Colon (tissue), 2 donors: ENCODE measurements around the gene LGALS3BP.

ENCODE experiments used
- FAIRE-seq: peaks from 2 replicates; lab custom pipeline; 2012; peaks lifted over from hg19 to GRCh38; lab: Jason Lieb, UNC
- donor health status: control.
- donor health status: control.

LGALS3BP gene

GRCh38 chr17:78998311-78999055 lies 18.8 kb upstream of the LGALS3BP start:
- no peak for FAIRE-seq

GRCh38 chr17:78997881-78998280 lies 18.2 kb upstream of the LGALS3BP start:
- FAIRE-seq, result no peak

- FAIRE-seq, result no peak
These were observed 17.6 kb upstream of the LGALS3BP start for GRCh38 chr17:78997231-78997741.

DNA sequence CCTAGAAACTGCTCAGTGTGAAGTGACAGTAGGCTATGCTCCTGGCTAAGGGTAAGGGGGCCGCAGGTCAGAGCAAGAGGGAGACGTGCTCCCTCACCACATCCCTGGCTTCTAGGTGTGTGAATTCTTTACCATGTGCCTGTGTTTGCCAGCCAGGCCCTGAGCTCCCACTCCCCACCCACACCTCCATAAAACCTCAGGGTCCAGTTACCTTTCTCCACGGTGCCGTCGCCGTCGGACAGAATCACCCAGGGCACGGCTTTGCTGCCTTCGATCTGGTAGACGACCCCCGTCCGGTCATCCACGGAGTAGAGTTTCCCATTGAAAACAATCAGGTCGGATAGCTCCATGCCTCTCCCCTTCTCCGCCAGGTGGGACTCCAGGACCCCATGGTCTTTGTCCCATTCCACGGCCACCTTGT lies 17.1 kb upstream of the LGALS3BP start:
- no peak for FAIRE-seq

DNA sequence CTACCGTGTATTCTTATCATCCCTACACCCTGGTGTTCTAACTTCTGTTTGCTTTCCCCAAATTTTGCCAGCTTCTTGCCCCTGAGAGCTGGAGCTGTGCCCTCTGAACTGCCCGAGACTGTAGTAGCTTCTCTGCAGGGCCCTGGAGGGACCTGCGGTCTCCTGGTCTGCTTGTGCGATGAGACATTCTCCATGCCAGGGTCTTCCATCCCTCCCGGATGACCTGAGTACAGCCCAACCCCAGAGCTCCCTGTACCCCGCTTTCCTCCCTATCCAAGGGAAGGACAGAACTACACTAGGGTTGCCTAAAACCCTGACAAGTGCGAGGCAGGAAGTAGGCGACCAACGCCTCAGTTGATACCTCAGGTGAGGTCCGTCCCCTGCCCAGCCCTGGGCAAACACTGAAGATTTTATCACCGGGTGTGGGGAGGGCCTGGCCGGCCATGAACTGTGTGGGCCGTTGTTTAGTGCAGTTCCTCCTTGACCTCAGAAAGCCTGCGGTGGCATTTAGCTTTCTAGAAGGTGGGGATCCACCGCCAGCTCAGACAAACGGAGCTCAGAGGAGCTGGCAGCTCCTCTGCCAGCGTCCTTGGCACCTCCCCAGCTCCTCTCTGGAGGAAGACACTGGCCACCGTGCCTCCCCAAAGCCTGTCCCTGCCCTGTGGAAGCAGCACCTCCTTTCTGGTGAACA lies 16.2 kb upstream of the LGALS3BP start:
- FAIRE-seq, result no peak

DNA sequence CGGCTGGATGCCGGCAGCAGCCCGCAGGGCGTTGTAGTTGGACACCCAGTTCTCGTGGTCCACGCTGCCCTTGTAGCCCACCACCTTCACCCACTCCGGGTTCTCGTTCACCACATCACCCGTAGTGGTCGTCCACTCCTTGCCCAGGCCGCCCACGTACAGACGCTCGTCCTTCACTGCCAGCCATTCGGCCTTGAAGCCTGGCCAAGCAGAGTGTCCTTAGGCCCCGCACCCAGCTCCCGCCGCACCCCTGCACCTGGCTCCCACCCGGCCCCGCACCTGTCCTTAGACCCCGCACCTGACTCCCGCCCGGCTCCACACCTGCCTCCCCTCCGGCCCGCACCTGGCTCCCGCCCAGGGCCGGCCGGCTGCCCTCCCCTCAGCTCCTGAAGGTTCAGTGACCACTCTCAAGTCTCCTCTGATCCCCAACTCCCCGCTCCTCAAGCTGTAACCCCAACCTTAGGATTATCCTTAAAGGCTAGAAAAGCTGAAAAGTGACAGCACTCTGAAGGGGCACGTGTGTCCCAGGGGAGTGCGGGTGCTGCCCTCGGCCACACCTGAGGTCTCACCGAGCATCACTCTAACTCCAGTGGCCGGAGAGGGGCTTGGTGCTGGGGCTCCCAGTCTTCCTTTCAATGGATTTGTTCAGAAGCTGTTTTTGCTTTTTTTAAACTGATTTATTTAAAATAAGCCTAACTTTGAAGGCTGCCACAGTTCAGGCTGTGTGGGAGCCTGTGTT lies 15.5 kb upstream of the LGALS3BP start:
- no peak for FAIRE-seq

- no peak for FAIRE-seq
These were observed 14.4 kb upstream of the LGALS3BP start for GRCh38 chr17:78993981-78994671.

- no peak for FAIRE-seq
These were observed 13.7 kb upstream of the LGALS3BP start for GRCh38 chr17:78993241-78993956.

DNA sequence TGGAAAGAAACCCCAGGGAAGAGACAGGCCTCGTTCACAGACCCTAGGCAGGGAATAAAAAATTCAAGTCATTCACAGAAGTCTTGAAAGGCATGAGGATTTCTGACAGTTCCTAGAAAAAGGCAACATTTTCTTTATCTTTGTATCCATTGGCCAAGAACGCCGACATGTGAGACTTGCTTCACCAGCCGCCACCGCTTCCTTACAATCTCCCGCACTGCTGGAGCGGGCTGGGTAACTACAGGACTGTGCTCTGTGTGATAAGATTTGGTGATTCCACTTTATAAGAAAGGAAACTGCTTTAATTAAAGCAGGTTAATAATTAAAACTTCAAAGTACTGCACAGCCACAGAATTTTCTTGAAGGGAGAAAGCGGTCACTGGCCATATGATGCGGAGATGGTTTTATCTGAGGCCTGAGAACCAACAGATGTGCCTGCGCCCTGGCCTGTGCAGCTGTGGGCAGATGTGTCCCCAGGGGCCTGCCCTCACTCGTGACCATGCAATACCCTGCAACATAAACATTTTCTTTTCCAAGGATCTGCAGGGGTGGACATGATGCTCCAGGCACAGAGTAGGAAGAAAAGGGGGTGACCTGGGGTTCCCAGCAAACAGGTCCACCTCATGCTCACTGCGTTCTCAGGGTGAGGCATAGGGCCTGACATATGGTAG lies 13.0 kb upstream of the LGALS3BP start:
- FAIRE-seq, result no peak

- no peak for FAIRE-seq
These were observed 12.3 kb upstream of the LGALS3BP start for GRCh38 chr17:78991906-78992532.

DNA sequence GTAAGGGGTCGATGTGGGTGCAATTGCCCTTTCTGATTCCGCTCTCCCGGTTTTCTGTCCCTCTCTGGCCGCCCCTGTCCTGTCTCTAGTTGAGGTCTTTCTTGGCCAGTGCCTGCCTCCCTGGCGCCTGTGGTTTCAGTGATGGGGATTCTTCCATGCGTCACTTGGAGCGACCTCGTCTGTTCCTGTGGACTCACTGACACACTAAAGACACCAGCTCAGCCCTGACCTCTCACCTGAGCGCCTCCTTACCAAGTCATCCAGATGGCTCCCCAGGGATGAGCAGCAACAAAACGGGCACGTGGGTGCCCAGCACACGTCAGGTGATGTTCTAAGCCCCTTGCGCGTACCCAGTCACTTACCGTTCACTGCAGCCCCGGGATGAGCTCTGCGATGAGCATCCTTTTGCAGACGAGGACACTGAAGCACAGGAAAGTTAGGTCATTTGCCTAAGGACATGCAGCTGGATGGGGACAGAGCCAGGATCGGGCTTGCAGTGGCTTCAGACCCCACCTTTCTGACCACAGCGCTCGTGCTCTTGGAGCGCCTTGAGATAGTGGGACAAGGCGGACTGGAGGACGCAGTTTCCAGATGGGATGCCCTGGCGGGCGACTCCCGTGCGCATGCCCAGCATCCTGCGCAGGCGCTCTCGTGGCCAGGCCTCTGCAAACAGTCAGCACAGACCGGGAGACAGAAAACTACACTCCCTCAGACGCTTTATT lies 11.5 kb upstream of the LGALS3BP start:
- no peak for FAIRE-seq

- FAIRE-seq, result no peak
These were observed 10.8 kb upstream of the LGALS3BP start for GRCh38 chr17:78990349-78991016.

DNA sequence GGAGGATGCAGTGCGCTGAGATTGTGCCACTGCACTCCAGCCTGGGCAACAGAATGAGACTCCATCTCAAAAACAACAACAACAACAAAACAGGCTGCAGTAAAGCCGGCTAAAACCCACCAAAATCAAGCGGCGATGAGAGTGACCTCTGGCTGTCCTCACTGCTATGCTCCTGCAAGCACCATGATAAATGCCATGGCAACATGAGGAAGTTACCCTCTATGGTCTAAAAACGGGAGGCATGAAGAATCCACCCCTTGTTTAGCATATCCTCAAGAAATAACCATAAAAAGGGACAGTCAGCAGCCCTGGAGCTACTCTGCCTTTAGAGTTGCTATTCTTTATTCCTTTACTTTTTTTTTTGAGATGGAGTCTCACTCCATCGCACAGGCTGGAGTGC lies 8.4 kb upstream of the LGALS3BP start:
- no peak for FAIRE-seq

DNA sequence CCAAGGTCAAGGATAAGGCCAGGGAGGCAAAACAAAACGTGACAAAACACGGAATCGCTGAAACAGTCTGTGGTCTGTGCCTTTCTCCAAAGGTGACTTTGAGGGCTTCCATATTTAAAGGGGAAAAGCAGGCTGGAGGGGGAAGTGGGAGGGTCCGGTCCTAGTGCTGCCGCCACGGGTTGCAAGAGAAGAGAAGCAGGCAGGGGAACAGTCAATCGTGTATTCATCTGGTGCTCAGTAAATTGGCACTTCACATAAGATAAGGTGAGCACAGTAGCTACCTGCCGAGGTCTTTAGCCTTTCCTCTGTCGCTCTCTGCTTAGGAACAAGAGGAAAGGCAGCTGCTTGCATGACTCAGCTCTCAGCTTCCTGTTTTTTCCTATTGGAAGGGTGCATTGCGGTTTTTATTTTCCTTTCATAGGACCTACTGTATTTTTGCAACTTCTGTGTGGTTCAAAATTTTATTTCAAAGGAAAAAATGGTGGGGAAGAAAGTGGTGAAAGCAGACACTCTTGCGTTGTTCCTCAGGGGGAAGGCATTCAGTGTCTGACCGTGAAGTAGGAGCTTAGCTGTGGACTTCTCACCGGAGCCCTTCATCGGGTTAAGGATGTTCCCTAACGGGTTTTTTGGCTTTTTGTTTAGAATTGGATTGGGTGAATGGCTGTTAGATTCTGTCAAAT lies 7.1 kb upstream of the LGALS3BP start:
- no peak for FAIRE-seq

DNA sequence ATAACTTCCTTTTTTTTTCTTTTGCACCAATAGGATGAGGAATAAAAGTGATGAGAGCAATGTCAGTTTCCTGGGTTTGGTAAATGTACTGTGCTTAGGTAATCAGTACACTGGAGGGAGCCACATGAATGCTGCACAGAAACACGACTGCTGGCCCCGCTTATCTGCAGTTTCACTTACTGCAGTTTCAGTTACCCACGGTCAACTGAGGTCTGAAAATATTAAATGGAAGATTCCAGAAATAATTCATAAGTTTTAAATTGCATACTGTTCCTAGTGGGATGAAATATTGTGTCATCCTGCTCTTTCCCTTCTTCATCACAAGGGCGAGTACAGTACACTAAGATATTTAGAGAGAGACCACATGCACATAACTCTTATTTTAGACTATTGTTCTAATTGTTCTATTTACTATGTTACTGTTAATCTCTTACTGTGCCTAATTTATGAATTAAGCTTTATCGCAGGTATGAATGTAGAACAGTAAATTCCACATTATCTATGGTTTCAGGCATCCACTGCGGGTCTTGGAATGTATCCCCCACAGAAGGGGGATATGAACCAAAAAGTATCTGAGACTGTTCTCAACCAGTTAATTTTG lies 6.4 kb upstream of the LGALS3BP start:
- FAIRE-seq, result no peak

DNA sequence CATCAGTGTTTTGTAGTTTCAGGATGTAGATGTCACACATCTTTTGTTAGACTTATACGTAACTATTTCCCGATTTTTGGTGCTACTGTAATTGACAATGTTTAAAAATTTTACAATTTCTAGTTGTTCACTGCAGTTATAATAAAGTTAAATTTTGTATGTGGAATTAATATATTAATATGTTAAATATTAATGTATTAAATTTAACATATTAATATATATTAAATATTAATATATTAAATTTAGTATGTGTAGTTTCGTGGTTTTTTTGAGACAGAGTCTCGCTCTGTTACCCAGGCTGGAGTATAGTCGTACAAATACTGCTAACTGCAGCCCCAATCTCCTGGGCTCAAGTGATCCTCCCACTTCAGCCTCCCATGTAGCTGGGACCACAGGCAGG lies 5.7 kb upstream of the LGALS3BP start:
- FAIRE-seq, result no peak

GRCh38 chr17:78981010-78981888 lies 1.5 kb upstream of the LGALS3BP start:
- no peak for FAIRE-seq
